Esophagus squamous epithelium (tissue), 4 donors: ENCODE results near the gene MEGF6.

Experiments
- CTCF ChIP-seq, 6 experiments: fragments of 450-650 bp in 4 of 6; fragments of 200-600 bp in 2 of 6; sonication (generic) in 2 of 6; IDR thresholded peaks; one replicate each; pipeline ENCODE4 v1.5.1; 2016 to 2019; ENCODE audit warnings: antibody characterized with exemption in 6 of 6, mild to moderate bottlenecking in 4 of 6, moderate library complexity in 4 of 6
- POLR2A ChIP-seq, 4 donors: fragments of 450-650 bp; IDR thresholded peaks; one replicate each; pipeline ENCODE4 v1.6.1; 2017; ENCODE audit warnings: antibody characterized with exemption in 4 of 4, mild to moderate bottlenecking in 4 of 4, moderate library complexity in 3 of 4

GRCh38 chr1:3638027-3638426, 26.7 kb upstream of the MEGF6 start:
- no peak for TF ChIP-seq CTCF (IDR thresholded peaks at IDR 0.05)
- TF ChIP-seq POLR2A (IDR thresholded peaks at IDR 0.05) = no peak
